HPDE6-E6E7 (cell line): ENCODE data around the gene DOCK1.

Source experiments
- DNase-seq: peaks from one replicate; pipeline ENCODE4 v3.0.0; 2011; ENCODE audit warnings: missing footprints; ENCODE audit errors: extremely low spot score

Gene DOCK1

DNA sequence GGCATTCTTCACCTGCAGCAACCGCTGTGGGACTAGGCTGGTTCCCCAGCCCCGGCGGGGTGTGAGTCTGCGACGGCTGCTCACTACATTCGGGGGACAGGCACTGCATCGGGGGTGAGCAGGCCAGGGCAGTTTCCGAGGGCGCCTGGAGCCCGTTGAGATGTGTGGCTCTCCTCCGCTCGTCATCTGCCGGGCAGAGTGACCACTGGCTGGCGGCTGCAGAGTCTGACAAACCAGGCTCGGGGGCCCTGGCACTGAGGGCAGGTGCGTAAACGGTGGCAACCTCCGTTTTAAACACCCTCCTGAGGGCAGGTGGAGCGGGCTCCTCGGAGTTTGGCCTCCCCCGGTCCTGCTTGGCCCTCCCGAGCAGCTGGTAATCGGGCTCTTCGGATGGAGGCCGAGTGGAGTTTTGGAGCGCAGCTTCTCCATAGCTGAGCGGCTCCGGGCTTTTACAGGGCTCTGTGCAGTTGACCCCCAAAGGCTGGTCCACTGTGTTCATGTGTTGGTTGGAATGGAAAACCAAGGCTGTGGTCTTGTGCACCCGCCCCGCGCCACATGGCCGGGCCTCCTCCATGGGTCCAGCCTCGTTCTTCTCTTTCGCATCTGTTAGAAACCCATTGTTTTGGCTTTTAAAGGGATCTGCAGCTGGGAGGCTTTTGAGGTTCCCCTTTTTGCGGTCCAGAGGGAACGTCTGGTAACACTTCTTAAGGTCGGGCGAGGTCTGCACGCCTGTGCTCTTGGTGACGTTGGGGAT lies 270.3 kb downstream of the DOCK1 start:
- no peak for DNase-seq

DNA sequence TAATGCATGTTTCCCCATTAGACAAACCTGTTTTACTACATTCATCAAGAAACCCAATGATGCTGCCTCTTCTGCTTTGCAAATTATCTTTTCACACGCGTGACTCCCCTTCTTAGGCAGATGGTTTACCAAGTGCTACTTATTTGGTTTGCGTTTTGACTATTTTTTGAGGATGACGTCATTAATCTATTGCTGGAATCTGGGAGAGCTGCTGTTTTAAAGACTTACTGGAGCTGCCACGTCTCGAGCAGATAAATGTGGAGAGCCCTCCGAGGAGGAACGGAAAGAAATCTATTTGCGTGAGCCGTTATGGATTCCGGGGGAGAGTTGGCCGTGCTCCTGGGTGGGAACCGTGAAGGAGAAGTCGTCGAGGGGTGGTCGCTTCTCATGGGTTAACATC lies 271.4 kb downstream of the DOCK1 start:
- DNase-seq = no peak

DNA sequence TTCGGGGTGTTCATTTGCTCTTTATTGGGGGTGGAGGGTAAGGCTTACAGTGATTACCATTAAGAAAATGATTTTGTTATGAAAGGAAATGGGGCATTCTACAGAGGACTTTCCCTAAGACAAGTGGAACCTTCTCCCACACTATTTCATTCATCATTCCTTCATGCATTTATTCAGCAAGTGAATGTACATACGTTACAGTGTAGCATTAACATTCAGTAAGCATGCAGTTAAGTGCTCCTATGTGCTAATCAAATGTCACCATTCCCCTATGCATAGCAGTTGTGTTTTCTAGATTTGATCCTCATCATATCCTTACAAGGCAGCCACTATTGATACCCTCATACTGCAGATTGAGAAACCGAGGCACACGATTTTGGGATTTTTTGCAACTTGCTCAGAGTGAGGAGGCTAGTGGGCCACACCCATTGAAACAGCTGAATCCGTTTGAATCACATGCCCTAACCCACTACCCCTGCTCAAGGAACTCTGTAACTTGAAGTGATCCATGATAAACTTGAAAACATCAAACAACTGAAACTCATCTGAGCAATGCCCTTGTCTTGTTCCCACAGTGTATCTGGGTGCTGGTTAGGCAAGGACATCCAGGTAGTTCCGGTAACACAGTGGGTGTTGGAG lies 274.5 kb downstream of the DOCK1 start:
- no peak for DNase-seq

DNA sequence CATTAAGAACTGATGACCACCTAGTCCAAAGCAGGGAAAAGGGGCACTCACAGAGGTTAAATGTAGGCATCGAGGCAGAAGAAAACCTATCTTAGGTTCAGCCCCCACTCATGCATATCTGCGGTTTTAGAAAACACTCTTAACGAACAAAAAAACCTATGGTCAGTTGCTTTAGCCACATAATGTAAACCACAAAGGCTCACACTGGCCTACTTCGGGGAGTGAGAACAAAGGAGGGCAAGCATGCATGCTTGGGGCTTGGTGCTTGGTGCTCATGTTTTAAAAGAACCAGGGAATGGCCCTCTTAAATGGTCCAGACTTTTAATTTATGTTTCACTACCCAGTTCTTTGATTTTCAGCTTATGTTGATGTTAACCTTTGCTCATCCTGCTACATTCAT lies 276.9 kb downstream of the DOCK1 start:
- DNase-seq = no peak

DNA sequence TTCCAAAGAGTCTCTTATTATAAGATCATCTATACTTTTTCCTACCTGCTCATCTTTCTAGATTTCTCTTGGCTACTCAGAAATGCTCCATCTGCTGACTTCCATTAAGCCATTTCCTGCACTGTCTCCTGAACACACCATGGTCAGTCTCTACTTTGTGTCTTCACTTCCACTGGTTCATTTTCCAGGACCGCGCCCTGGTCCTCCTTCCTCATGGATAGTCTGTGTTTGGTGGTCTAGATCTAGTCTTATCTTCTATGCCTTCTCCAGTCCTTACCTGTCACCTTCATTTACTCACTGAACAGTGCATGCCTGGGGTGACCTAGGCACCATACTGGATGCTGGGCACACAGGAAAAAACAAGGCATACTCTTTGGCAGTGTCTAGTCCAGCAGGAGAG lies 279.4 kb downstream of the DOCK1 start:
- no peak for DNase-seq

DNA sequence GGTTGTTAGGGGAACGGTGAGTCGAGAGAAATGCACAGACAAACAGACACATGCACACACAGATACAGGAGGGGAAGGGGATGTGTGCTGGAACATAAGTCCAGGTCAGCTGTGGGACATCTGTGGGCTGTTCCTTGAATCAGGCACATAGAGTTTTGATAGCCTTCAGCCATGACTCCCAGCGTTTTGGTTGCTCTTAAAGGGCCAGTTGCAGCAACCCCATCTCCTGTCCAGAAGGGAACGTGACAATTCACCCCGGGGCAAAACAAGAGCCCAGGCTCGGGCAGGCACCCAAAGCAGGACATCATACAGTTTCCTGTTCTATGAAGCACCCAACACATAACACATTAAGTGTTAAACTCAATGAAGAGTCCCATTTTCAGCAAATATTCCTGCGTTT lies 281.6 kb downstream of the DOCK1 start:
- DNase-seq = no peak

DNA sequence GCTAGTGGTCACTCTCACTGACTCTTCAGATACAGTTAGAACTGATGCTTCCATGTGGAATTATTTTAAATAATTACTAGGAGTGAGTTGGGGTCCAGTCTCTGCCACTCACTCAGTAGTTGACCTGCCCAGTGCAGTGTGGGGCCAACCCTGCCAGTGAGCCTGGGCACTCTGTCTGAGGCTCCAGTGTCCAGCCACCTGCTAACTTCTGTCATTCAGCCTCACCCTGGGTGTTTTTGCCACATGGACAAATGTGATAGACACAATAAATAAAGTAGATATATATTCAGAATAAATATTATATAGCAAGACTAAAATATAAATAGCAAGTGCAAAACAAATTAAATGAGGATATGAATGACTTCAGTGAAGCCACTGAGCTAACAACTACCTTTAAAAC lies 284.0 kb downstream of the DOCK1 start:
- DNase-seq = no peak

DNA sequence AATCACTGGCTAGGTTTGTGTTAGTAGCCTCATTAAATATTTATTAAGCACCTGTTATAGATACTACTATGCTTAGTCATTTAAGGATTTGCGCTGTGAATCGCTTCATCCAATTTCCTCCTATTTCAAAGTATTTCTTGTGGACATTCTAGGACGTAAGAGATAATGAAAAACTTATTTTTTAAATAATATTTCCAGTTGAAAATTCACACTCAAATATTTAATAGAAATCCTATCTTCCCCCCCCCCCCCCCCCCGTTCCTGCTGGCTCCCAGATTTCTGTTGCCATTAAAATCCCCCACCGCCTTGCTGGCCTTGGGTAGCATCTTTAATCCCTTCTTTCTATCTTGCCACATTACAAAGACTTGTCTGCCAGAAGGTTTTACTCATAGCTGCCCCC lies 285.2 kb downstream of the DOCK1 start:
- DNase-seq = no peak

DNA sequence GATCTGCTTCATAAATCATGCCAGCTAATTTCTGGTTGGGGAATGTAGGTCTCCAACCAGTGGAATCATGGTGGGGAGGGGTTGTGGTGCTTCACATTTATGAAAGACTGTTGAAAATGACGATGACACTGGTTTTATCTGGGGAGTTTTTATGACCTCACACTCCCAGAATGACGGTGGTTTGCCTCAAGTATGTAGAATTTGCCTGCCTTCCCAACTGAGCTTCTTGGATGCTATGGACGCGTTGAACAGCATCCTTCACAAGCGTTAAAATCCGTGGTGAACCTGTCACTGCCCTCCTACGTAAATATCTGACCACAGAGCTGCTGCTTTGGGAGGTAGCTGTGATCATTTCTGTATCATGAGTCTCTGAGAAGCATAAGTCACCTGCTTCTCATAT lies 287.9 kb downstream of the DOCK1 start:
- DNase-seq = no peak

DNA sequence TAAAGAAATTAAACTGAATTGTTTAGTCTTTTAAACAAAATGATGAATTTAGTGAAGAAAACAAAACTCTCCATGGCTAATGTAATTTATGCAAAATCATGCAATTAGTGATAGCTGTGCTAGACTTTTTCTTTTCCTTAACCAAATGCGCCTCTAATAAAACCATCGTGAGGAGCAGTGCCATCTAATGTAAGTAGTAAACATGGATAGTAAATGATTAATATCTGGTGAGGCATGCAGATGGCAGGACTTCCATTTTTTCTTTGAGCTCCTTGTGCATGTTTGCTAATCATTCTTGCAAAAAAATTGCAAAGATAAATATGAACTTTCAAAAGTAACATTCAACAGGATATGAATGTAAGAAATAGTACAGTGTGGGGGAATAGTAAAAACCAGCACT lies 288.9 kb downstream of the DOCK1 start:
- no peak for DNase-seq

DNA sequence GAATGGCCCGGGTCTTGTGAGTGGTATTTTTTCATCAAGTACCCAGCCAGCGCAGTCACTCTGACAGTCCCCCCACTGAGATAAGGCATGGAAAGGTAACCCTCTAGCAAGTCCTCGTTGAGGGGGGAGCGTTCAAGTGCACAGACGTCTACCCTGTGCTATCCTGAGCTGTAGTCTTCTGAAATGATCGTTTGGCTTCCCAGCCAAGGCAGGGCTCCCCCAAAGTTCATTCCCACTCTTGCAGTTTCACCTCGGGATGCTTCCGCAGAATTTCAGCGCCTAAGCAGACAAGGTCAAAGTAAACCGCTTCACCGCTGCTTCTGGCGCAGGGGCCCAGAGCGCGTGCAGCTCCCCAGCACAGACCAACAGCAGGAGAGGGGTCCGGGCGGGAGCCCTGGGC lies 289.4 kb downstream of the DOCK1 start:
- no peak for DNase-seq

DNA sequence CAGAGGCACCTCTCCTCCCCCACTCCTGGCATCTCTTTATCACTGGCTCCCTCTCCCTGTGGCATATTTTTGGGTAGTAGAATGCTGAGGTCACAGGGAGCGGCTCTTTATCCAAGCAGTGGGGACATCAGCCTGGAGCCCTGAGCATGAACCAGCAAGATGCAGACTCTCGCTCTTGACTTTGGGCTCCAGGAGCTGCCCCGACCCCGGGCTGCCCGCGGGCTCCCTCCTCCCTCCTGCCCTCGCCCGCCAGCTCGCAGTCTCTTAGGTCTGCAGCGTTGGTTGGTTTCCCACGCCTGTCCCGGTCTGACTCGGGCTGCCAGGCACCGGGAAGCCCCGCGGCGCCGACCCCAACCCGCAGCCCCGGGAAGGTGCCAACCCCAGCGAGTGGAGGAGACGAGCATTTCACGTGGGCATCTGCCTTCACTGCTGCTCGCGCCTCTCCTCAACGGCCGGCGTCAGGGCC lies 289.8 kb downstream of the DOCK1 start:
- no peak for DNase-seq

DNA sequence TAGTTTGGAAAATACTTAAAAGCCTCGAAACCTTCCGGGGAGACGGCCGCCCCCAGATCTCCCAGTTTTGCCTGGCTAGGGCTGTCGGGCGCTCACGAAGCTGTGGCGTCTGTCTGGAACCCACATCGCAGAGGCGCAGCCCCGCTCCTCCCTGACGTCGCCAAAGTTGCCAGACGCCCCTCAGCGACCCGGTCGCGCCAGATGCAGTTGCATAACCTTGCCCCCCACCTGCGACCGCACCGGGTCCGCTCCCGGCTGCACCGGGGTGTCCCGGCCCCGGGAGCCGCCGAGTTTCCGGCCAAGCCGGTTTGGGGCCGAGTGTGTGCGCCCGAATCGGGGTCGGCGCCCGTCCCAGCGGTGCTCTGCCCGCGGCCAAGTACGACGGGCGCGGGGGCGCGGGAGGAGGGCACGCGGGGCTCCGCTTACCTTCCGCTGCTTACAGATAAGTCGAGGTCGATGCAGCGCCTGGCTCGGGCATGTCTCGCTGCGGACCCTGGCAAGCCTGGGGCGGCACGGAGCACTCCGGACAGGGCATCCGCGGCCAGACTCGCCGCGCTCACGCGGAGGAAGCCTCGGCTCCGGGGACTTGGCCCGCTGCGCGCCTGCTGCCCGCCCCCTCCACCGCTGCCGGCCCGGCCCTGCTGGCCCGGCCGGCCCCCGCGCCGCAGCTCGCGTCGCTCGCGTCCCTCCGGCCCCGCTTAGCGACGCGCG lies 290.5 kb downstream of the DOCK1 start:
- no peak for DNase-seq

DNA sequence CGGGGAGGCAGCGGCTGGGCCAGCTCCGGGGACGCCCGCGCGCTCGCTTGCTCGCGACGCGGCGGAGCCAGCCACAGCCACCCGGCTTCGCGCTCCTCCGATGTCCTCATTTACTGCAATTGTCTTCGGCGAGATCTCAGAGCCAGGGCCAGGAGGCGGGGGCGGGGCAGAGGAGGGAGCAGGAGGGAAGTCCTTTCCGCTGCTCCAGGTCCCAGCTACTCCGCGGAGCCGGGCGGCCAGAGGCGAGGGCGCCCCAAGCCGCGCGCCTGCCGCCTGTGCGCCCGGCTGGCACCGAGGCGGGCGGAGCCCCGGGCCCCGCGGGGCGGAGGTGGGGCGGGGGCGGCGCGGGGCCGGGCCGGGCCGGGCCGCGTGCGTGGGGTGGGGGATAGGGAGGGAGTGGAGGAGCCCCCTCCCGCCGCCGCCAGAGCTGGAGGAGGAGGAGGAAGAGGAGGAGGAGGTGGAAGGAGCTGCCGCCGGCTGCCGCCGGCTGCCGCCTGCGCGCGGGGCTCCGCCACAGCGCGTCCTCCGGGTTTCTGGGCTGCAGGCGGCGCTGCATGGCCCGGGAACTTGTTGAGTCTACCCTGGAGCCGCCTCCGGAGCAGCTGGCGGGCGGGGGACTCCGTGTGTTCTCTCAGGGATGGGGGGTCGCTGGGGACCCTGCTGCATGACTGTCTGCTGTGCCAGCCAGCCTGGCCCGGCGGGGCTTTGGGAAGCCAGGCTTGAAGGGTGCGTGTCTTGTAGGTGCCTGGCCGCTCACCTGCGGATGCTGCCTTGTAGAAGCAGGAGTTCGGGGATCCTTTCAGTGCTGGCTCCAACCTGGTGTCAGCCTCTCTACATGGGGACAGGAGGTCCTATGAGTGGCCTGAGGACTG lies 291.3 kb downstream of the DOCK1 start, which contains the start of gene INSYN2A:
Gene INSYN2A, minus strand, starts transcription at position 310 of the 872 bp plus-strand sequence. CDS start 20,196 bp downstream, outside the sequence.
- DNase-seq = no peak

DNA sequence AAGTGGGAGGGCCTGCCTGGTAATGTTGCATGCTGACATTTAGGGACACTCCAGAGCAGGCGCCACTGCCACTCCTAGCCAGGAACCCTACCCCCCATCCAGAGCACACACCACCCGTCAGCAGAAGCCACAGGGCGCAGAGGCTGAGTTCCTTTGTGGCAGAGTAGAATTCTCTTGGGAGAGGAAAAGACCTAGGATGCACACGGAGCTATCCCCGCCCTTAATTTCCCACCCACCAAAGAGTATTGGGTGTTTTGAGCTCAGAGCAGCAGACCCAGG lies 291.9 kb downstream of the DOCK1 start:
- DNase-seq = no peak

DNA sequence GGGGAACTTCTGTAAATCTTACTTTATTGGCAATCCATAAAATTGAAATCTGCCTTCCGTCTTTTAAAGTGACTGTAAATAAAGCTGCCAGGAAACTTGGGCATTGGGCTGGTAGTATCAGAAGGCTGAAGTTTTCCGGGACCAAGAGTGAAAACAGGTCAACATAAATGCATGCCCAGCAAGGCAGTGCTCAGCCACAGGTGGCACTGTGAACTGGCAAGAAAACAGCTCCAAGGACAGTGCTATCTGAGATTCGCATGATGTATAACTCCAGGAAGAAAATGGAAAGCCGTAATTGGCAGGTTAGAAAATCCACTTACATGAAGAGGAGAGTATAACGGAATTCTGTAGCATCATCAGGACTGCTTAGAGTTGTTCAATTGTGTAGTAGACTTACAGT lies 293.1 kb downstream of the DOCK1 start:
- DNase-seq = no peak

DNA sequence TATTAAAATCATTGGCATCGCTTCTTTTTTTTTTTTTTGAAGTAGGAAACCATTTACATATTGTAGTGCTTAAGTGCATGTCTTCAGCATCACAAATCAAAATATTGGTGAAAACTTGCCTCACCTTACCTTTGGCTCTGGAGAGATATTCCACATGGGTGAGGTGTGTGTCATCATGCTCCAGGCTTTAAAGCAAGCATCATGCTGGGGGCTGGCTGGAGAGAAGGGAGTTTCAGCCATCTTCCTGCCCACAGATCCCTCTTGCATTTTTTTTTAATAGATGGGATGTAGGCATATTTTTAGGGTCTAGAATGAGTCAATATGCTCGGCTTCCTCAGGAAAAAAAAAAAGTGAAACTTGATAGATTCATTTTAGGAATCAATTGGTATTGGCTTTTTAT lies 293.5 kb downstream of the DOCK1 start:
- no peak for DNase-seq

DNA sequence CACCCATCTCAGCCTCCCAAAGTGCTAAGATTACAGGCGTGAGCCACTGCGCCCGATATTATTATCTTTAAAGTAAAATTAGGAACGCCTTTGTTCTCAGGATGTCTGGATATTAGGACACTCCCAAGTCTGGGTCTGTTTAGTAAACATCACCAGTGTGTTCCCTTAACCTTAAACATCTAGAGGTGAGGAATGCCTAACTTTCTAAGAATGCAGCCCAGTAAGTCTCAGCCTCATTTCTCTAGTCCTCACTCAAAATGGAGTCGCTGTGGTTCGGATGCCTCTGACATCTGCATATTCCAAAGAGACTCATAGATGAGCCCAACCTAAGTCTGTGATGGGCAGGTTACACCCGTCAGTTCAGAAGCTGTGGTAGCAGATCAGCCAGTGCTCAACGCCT lies 295.4 kb downstream of the DOCK1 start:
- no peak for DNase-seq

DNA sequence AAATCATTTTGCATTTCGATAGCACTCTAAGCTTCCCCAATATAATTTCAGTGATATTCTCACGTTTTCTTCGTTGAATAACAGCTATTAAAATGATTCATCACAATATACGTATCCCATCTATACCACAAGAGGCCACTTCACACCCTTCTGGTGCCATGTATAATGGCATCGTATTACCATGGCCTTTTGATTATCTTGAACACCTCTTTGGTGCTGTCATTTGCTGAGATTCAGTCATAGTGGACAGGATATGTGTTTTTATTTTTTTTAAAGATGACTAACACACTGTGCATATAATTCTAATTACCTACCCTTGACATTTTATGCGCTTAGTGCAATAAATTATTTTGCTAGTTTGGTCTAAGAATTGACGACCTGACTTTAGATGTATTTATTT lies 297.8 kb downstream of the DOCK1 start:
- no peak for DNase-seq

DNA sequence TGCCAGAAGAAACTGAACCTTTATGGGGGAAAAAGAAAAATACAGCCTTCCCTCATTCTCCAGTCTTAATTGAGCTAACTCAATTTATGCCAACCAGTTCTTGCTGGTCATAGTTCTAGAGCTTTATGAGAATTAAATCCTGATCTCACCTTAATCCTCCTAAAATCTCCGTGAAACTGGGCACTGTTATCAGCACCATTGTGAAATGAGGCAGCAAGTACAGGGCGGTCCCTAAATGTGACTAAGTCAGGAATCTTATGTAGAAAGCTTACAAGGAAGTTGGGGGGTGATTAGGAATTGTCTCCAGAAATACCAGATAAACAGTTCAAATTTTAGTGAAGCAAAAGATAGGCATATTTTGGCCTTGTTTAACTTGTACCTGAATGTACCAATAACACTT lies 301.9 kb downstream of the DOCK1 start:
- DNase-seq = no peak

DNA sequence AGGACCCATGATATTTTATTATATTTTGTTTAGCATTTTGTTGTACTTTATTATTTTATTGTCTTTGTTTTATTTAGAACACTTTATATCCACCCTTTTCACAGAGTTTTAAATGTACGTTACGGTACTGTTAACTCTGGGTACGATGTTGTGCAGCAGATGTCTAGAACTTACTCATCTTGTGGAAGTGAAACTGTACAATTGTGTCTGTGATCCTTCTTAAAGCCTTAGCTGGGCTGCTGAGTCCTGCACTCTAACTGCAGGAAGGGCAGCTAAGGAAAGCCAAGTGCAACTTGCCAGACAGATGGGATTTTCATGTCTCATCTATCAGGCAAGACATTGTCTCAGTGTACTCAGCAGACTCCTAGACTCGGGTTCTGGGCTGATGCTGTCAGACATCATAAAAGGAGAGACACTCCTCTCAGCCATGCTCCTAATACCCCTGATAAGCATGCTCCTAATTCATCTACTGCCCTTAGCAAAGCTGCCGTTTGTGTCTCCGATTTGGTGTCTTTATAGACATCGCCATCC lies 305.8 kb downstream of the DOCK1 start:
- no peak for DNase-seq

DNA sequence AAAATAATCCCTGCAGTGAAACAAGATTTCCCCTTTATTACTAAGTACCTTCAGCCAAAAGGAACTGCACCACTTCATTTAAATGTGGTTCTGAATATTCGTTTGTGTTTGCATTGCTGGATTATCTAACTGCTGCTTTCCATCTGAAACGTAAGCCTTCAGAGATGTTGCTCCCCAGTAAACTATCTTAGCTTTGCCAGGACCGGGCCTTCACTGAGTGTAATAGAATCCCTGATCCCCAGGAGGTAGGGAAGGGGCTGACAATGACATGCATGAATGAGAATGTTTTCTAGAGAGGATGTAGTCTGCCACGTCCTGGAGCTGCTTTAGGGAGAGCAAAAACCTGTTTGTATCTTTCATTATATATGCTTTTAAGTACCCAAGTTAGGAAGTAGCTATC lies 310.6 kb downstream of the DOCK1 start:
- DNase-seq = no peak
